Esophagus squamous epithelium (tissue), 5 donors: ENCODE data around the gene SLC5A4. TPM values are rescaled to one million over a fixed set of nuclear protein-coding genes. Genes with fewer than 3 reads are reported as not detected.

Experiments used
- DNase-seq: peaks from one replicate; lab custom pipeline; 2025; lab: John Stamatoyannopoulos, UW
- H3K27ac ChIP-seq, 4 donors: fragments of 200-600 bp; sonication (generic); one replicate each; pipeline ENCODE4 v1.5.1; 2016 to 2019; ENCODE audit warnings: mild to moderate bottlenecking in 1 of 4
- H3K27me3 ChIP-seq, 4 donors: fragments of 200-600 bp; sonication (generic); 1 replicate in 3 of 4; 2 replicates in 1 of 4; pipeline versions ENCODE4 v1.5.1 to v1.6.0; 2017 to 2021; ENCODE audit warnings: antibody characterized with exemption in 1 of 4
- H3K36me3 ChIP-seq, 3 donors: fragments of 200-600 bp; sonication (generic); one replicate each; pipeline ENCODE4 v1.5.1; 2016 to 2019
- H3K4me1 ChIP-seq, 3 donors: fragments of 200-600 bp; sonication (generic); one replicate each; pipeline ENCODE4 v1.5.1; 2017 to 2019
- H3K4me3 ChIP-seq, 4 donors: fragments of 200-600 bp; sonication (generic); 1 replicate in 3 of 4; 2 replicates in 1 of 4; pipeline ENCODE4 v1.5.1; 2016 to 2019; ENCODE audit warnings: mild to moderate bottlenecking in 2 of 4, moderate library complexity in 1 of 4
- H3K9me3 ChIP-seq, 3 donors: fragments of 200-600 bp; sonication (generic); one replicate each; pipeline ENCODE4 v1.5.1; 2016 to 2019
- POLR2A ChIP-seq, 4 donors: fragments of 450-650 bp; IDR thresholded peaks; one replicate each; pipeline ENCODE4 v1.6.1; 2017; ENCODE audit warnings: antibody characterized with exemption in 4 of 4, mild to moderate bottlenecking in 4 of 4, moderate library complexity in 3 of 4
- WGBS, 2 donors: methylation state at CpG; one replicate each; pipeline ENCODE4 v1.1.5; 2018; 5-methylcytosine and 5-hydroxymethylcytosine counted together
- intact Hi-C: fragments of 100-400 bp; cut with DNase I; formaldehyde crosslinking; loops from one replicate; pipeline ENCODE4 v1.15.0; 2022
- total RNA-seq, 4 donors: library from RNA; depleted of rRNA; stranded (reverse); fragments of >200 nt; gene quantifications; one replicate each; pipeline ENCODE4 v1.1.0, GENCODE V29; 2016
- TF ChIP-seq, protein P1 (sequence below), 6 experiments: fragments of 450-650 bp in 4 of 6; fragments of 200-600 bp in 2 of 6; sonication (generic) in 2 of 6; IDR thresholded peaks; one replicate each; pipeline ENCODE4 v1.5.1; 2016 to 2019; ENCODE audit warnings: antibody characterized with exemption in 6 of 6, mild to moderate bottlenecking in 4 of 6, moderate library complexity in 4 of 6
- donor health status: DM: yes; HTN: yes; CAD: no.

Gene SLC5A4
- total RNA-seq, 4 donors from 2014 or later: 0.23 to 0.40 (median 0.38) TPM; not detected in 1

DNA sequence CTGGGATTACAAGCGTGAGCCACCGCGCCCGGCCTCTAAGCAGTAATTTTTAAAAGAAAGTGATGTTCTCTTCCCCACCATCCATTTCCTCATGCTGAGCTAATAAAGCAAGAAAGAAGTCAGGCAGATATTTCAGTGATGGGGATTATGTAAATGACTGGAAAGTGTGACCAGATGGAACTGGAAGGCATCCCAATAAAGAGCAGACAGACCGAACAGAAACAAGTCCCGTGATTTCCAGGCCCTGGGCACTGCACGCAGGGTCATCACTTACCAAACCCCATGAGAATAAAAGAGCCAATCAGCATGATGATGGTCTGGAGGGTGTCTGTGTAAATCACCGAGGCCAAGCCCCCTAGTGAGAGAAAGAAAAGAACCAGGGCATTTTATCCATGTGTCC is 18.2 kb downstream of the SLC5A4 start:
- H3K27me3 ChIP-seq: peaks cover 0 to 18% (median 0%) of the 10 kb centered on the region in 4 donors
- no peak for DNase-seq
- H3K4me1 ChIP-seq: no peaks in the 10 kb centered on the region
- intact Hi-C loops: no loop called here
- no peak overlapping the region for H3K27ac ChIP-seq
- no peaks in the 10 kb centered on the region for H3K36me3 ChIP-seq
- no peak for TF ChIP-seq POLR2A (IDR thresholded peaks at IDR 0.05)
- TF ChIP-seq, protein P1, sequence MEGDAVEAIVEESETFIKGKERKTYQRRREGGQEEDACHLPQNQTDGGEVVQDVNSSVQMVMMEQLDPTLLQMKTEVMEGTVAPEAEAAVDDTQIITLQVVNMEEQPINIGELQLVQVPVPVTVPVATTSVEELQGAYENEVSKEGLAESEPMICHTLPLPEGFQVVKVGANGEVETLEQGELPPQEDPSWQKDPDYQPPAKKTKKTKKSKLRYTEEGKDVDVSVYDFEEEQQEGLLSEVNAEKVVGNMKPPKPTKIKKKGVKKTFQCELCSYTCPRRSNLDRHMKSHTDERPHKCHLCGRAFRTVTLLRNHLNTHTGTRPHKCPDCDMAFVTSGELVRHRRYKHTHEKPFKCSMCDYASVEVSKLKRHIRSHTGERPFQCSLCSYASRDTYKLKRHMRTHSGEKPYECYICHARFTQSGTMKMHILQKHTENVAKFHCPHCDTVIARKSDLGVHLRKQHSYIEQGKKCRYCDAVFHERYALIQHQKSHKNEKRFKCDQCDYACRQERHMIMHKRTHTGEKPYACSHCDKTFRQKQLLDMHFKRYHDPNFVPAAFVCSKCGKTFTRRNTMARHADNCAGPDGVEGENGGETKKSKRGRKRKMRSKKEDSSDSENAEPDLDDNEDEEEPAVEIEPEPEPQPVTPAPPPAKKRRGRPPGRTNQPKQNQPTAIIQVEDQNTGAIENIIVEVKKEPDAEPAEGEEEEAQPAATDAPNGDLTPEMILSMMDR (IDR thresholded peaks at IDR 0.05): no peak
- H3K4me3 ChIP-seq: no peak overlapping the region
- H3K9me3 ChIP-seq: no peaks in the 10 kb centered on the region
- WGBS, 2 donors: 67 to 75% methylated on average over 8 of the region's 8 CpGs

DNA sequence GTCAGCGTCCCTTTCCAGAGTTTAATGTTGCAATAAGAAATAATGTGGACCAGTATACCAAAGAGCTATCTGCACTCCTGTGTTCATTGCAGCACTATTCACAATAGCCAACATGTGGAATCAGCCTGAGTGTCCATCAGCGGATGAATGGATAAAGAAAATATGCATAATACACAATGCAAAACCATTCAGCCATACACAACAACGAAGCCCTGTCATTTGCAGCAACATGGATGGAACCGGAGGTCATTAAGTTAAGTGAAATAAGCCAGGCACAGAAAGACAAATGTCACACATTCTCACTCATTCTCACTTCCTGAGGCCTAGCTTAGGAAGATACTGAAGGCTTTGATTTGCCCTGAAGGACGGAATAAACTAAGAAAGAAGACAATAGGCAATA is 22.1 kb downstream of the SLC5A4 start:
- no peak overlapping the region for H3K4me3 ChIP-seq
- TF ChIP-seq POLR2A (IDR thresholded peaks at IDR 0.05): no peak
- TF ChIP-seq, protein P1 (IDR thresholded peaks at IDR 0.05): no peak
- H3K27ac ChIP-seq: no peak overlapping the region
- DNase-seq: no peak
- 76 to 80% methylated on average over 5 of the region's 5 CpGs for WGBS, 2 donors
- no peaks in the 10 kb centered on the region for H3K4me1 ChIP-seq
- H3K36me3 ChIP-seq: no peaks in the 10 kb centered on the region
- no peaks in the 10 kb centered on the region for H3K9me3 ChIP-seq
- intact Hi-C loops: no loop called here
- peaks cover 0 to 18% (median 0%) of the 10 kb centered on the region in 4 donors for H3K27me3 ChIP-seq

DNA sequence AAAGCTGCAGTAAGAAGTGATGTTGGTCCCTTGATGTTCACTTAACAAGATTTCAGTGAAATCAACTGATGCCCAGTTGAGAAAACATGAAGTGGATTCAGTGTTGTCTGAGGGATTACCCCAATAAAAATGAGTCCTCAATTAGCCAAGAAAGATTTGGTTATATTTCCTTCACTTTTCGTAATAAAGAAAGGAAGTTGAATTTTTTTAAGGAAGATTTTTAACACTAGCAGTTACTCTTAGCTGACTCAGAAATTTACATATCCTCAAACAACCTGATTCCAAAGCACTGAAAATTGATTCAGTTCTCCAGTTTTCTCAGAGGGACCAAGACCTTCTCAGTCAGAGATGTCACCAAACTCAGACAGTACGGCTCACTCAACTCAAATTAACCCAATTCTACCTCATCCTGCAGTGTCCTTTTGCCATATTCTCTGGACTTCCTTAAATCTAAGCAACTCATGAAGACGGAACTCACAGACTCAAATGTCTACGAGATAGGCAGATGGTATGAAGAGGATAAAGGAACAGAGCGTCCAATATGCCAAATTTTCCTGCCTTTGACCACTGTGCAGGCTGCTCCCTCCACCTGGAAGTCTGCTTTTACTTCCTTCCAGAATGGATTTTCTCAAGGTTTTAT is 22.8 kb downstream of the SLC5A4 start:
- H3K4me1 ChIP-seq: no peaks in the 10 kb centered on the region
- no peak overlapping the region for H3K4me3 ChIP-seq
- TF ChIP-seq, protein P1 (IDR thresholded peaks at IDR 0.05): no peak
- no peak for TF ChIP-seq POLR2A (IDR thresholded peaks at IDR 0.05)
- H3K9me3 ChIP-seq: no peaks in the 10 kb centered on the region
- H3K27ac ChIP-seq: no peak overlapping the region
- H3K27me3 ChIP-seq: peaks cover 0 to 13% (median 0%) of the 10 kb centered on the region in 4 donors
- intact Hi-C loops: no loop called here
- DNase-seq: no peak
- WGBS, 2 donors: 54 to 63% methylated on average over 5 of the region's 5 CpGs
- no peaks in the 10 kb centered on the region for H3K36me3 ChIP-seq

DNA sequence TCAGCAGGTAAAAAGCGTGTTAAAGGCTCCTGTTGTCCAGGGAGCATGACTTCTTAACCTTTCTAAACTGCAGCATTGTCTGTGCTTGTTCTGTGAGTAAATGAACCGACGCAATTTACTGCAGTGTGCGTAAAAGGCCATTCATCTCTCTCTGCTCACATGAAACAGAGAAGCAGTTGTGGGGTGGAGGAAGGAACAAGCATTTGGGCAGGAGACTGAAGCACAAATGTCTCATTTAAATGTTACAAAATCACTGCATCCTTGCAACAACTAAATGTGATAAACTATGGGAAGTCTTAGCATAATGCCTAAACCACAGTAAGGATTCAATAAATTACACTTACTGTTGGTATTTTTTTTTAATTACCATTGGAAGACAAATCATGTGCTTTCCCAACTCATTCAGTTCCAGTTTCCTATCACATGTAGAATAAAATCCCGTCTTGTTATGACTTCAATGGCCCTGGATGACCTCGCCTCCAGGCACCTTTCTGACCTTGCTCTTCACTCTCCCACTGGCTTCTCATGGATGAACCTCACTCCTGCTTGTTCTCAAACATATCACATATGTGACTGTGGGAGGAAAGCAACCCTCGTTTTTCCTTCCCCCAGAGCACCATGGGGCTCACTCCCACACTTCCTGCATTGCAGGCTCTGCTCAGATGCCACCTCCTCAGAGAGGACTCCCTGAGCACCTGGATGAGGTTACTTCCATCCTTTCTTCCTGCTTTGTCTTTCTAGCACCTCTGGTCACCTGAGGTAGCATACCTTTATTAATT is 28.6 kb downstream of the SLC5A4 start:
- 58 to 64% methylated on average over 7 of the region's 7 CpGs for WGBS, 2 donors
- no peak for TF ChIP-seq POLR2A (IDR thresholded peaks at IDR 0.05)
- TF ChIP-seq, protein P1 (IDR thresholded peaks at IDR 0.05): no peak
- Histone ChIP-seq H3K9me3 (no peaks in the 10 kb centered on the region), H3K27me3 (peaks cover 0 to 16% (median 0%) of the 10 kb centered on the region in 4 donors), H3K4me3 (no peak overlapping the region), H3K36me3 (no peaks in the 10 kb centered on the region), H3K27ac (no peak overlapping the region), H3K4me1 (no peaks in the 10 kb centered on the region)
- DNase-seq: no peak
- intact Hi-C loops: no loop called here

DNA sequence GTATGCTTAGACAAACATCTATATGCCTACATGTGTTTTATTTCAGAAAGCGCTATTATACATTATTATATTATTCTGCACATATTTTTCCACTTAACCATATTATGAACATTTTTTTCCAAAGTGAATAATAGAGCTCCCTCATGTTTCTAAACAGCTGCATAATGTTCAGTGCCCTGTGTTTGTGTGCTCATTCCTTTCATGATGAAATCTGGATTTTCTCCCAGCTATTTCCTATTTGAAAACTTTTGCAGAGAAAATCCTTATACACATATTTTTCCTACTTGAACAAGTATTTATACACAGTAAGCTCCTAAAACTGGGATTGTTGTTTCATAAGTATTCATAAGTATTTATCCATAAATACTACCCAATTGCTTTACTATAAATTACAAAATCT is 32.2 kb downstream of the SLC5A4 start:
- Histone ChIP-seq H3K27me3 (peaks cover 0 to 16% (median 0%) of the 10 kb centered on the region in 4 donors), H3K36me3 (no peaks in the 10 kb centered on the region), H3K27ac (no peak overlapping the region), H3K4me1 (no peaks in the 10 kb centered on the region), H3K4me3 (no peak overlapping the region), H3K9me3 (no peaks in the 10 kb centered on the region)
- TF ChIP-seq POLR2A (IDR thresholded peaks at IDR 0.05): no peak
- TF ChIP-seq, protein P1 (IDR thresholded peaks at IDR 0.05): no peak
- WGBS, 2 donors: 61 to 82% methylated on average over 1 of the region's 1 CpG
- intact Hi-C loops: no loop called here
- DNase-seq: no peak
